HepG2 (cell line): Measurements from ENCODE around the gene LRRC15. TPM values are rescaled to one million over a fixed set of nuclear protein-coding genes. Genes with fewer than 3 reads are reported as not detected.

Source experiments
- ARID4A ChIP-seq: sonication (generic); formaldehyde crosslinking; IDR thresholded peaks from 2 replicates; pipeline ENCODE4 v1.5.0; 2020; ENCODE audit warnings: mild to moderate bottlenecking, missing genetic modification reagents, borderline replicate concordance
- CENPBD1 ChIP-seq: sonication (generic); formaldehyde crosslinking; IDR thresholded peaks from 2 replicates; pipeline ENCODE4 v1.8.0; 2022; ENCODE audit warnings: missing genetic modification reagents, low read depth, mild to moderate bottlenecking, borderline replicate concordance
- FOXM1 ChIP-seq: sonication (generic); formaldehyde crosslinking; IDR thresholded peaks from 2 replicates; pipeline ENCODE4 v1.5.0; 2020; ENCODE audit warnings: missing genetic modification reagents
- HNF4A ChIP-seq: sonication (generic); formaldehyde crosslinking; IDR thresholded peaks from 2 replicates; pipeline ENCODE4 v1.4.0; 2020; ENCODE audit warnings: missing genetic modification reagents
- KMT2B ChIP-seq: IDR thresholded peaks from 2 replicates; pipeline ENCODE4 v1.6.1; 2016; ENCODE audit warnings: missing genetic modification reagents, missing compliant biosample characterization
- NFE2 ChIP-seq: sonication (generic); formaldehyde crosslinking; IDR thresholded peaks from 2 replicates; pipeline ENCODE4 v1.4.0; 2020; ENCODE audit warnings: missing genetic modification reagents
- NFE2L1 ChIP-seq: sonication (generic); formaldehyde crosslinking; IDR thresholded peaks from 2 replicates; pipeline ENCODE4 v1.4.0; 2020; ENCODE audit warnings: missing genetic modification reagents, mild to moderate bottlenecking, borderline replicate concordance
- NR2F1 ChIP-seq, 2 experiments: fragments of 450-650 bp in 1 of 2; formaldehyde crosslinking in 1 of 2; IDR thresholded peaks; 2 replicates each; pipeline versions ENCODE4 v1.5.0 to v1.6.1; 2016 to 2020; ENCODE audit warnings: mild to moderate bottlenecking in 1 of 2, missing compliant biosample characterization in 1 of 2, missing genetic modification reagents in 1 of 2, moderate library complexity in 1 of 2
- RBM39 ChIP-seq: fragments of 200-400 bp; formaldehyde crosslinking; IDR thresholded peaks from one replicate; pipeline ENCODE4 v1.6.1; 2018; ENCODE audit warnings: antibody characterized with exemption, mild to moderate bottlenecking, low read depth, low read length; ENCODE audit not compliant: poor library complexity, severe bottlenecking
- RXRA ChIP-seq: sonication (generic); formaldehyde crosslinking; IDR thresholded peaks from 2 replicates; pipeline ENCODE4 v1.5.1; 2020; ENCODE audit warnings: missing genetic modification reagents
- TIGD3 ChIP-seq: sonication (generic); formaldehyde crosslinking; IDR thresholded peaks from 2 replicates; pipeline ENCODE4 v1.5.1; 2020; ENCODE audit warnings: mild to moderate bottlenecking, missing genetic modification reagents, borderline replicate concordance
- ZKSCAN5 ChIP-seq: sonication (generic); formaldehyde crosslinking; IDR thresholded peaks from 2 replicates; pipeline ENCODE4 v1.5.1; 2020; ENCODE audit warnings: mild to moderate bottlenecking, missing genetic modification reagents
- ZMAT3 ChIP-seq: sonication (generic); formaldehyde crosslinking; conservative IDR thresholded peaks from 2 replicates; pipeline ENCODE4 v1.7.0; 2021; ENCODE audit warnings: missing genetic modification reagents
- ZNF383 ChIP-seq: sonication (generic); formaldehyde crosslinking; IDR thresholded peaks from 2 replicates; pipeline ENCODE4 v1.4.0; 2020; ENCODE audit warnings: missing genetic modification reagents, mild to moderate bottlenecking, borderline replicate concordance
- ZNF501 ChIP-seq: sonication (generic); formaldehyde crosslinking; IDR thresholded peaks from 2 replicates; pipeline ENCODE4 v1.5.1; 2020; ENCODE audit warnings: mild to moderate bottlenecking, moderate library complexity, missing genetic modification reagents
- ZNF672 ChIP-seq: sonication (generic); formaldehyde crosslinking; IDR thresholded peaks from 2 replicates; pipeline ENCODE4 v1.8.1; 2022; ENCODE audit warnings: missing genetic modification reagents
- ZNF710 ChIP-seq: sonication (generic); formaldehyde crosslinking; IDR thresholded peaks from 2 replicates; pipeline ENCODE4 v1.5.0; 2020; ENCODE audit warnings: mild to moderate bottlenecking, missing genetic modification reagents, borderline replicate concordance
- ZNF788 ChIP-seq: sonication (generic); formaldehyde crosslinking; IDR thresholded peaks from 2 replicates; pipeline ENCODE4 v1.5.0; 2020; ENCODE audit warnings: mild to moderate bottlenecking, missing genetic modification reagents, borderline replicate concordance
- polyA plus RNA-seq, 8 experiments: library from polyadenylated mRNA; depleted of rRNA in 3 of 8; stranded (reverse) in 7 of 8; unstranded in 1 of 8; fragments of >200 nt; fragmentation: Illumina TruSeq in 4 of 8; extraction: Trizol in 4 of 8; gene quantifications; 2 replicates each; pipeline versions ENCODE4 v1.2.1 to v1.2.3, GENCODE V29; 2011 to 2016; ENCODE audit warnings: low read depth in 4 of 8, missing spikeins in 1 of 8, mixed read lengths in 1 of 8; ENCODE audit not compliant: insufficient read depth in 1 of 8
- total RNA-seq, 5 experiments: library from RNA; depleted of rRNA; stranded (reverse); fragments of >200 nt; fragmentation: Illumina TruSeq; extraction: Trizol; gene quantifications; 2 replicates each; pipeline ENCODE4 v1.2.3, GENCODE V29; 2016; ENCODE audit warnings: low read depth in 1 of 5
- TF ChIP-seq, protein P1 (sequence below): sonication (generic); formaldehyde crosslinking; IDR thresholded peaks from 2 replicates; pipeline ENCODE4 v1.4.0; 2020; ENCODE audit warnings: missing genetic modification reagents

LRRC15 gene
- total and polyA plus RNA-seq, 2 of the 13 experiments (the other 11 are each of a cell fraction or from before 2014, with no cell fraction given): not detected

- TF ChIP-seq ZNF710: no peak
- TF ChIP-seq CENPBD1 (CRISPR knock-in tag): no peak
- TF ChIP-seq ZMAT3: no peak
- peak; percentile 61 to 66; a peak in 2 of 4 replicates for TF ChIP-seq NR2F1 (CRISPR knock-in tag; IDR thresholded peaks at IDR 0.05)
- peak; percentile 90 for TF ChIP-seq RXRA (CRISPR knock-in tag)
- peak; percentile 61; the same call in 1 of the 2 replicates for TF ChIP-seq ZNF501 (CRISPR knock-in tag)
- no peak for TF ChIP-seq KMT2B (CRISPR knock-in tag)
- peak; percentile 78 for TF ChIP-seq ARID4A (CRISPR knock-in tag)
- no peak for TF ChIP-seq ZNF383
- peak; percentile 92 for TF ChIP-seq HNF4A
- TF ChIP-seq RBM39: peak; percentile 61
- TF ChIP-seq TIGD3 (CRISPR knock-in tag): 0 out of 2 replicates have a peak, but pooled peaks have one; percentile 47
- TF ChIP-seq ZNF672 (CRISPR knock-in tag): no peak
- TF ChIP-seq NFE2 (CRISPR knock-in tag): no peak
- TF ChIP-seq ZNF788 (CRISPR knock-in tag): peak; percentile 76; the same call in 1 of the 2 replicates
- peak; percentile 32; the same call in 1 of the 2 replicates for TF ChIP-seq ZKSCAN5 (CRISPR knock-in tag)
- TF ChIP-seq NFE2L1 (CRISPR knock-in tag): no peak
- no peak for TF ChIP-seq FOXM1 (CRISPR knock-in tag)
- TF ChIP-seq, protein P1, sequence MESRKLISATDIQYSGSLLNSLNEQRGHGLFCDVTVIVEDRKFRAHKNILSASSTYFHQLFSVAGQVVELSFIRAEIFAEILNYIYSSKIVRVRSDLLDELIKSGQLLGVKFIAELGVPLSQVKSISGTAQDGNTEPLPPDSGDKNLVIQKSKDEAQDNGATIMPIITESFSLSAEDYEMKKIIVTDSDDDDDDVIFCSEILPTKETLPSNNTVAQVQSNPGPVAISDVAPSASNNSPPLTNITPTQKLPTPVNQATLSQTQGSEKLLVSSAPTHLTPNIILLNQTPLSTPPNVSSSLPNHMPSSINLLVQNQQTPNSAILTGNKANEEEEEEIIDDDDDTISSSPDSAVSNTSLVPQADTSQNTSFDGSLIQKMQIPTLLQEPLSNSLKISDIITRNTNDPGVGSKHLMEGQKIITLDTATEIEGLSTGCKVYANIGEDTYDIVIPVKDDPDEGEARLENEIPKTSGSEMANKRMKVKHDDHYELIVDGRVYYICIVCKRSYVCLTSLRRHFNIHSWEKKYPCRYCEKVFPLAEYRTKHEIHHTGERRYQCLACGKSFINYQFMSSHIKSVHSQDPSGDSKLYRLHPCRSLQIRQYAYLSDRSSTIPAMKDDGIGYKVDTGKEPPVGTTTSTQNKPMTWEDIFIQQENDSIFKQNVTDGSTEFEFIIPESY (CRISPR knock-in tag): 0 out of 2 replicates have a peak, but pooled peaks have one; percentile 11
Observed at GRCh38 chr3:194351080-194351672, 18.4 kb downstream of the LRRC15 start, which contains the start of gene CPN2 (continued).
